Measurements from ENCODE around the gene FANCE.

GRCh38 chr6:35511562-35511941, 59.4 kb downstream of the FANCE start:
- TF ChIP-seq DPF2 (IDR thresholded peaks at IDR 0.05) (no peak), POLR2A (conservative IDR thresholded peaks at IDR 0.05) (no peak)
